Urothelium cell line (cell line): Measurements from ENCODE around the gene ADGRV1.
A peak's percentile ranks its signal among the peaks of the same experiment; 100 is the strongest.
"Not testable (repeated sequence)": the region's sequence is repeated elsewhere in the genome, so short reads cannot be mapped to it uniquely, and the experiment has no call there.

Experiments used
- DNase-seq: peaks from one replicate; pipeline ENCODE4 v3.0.0; 2011; ENCODE audit warnings: low spot score, mixed read lengths
- FAIRE-seq: peaks from 2 replicates; lab custom pipeline; 2011; peaks lifted over from hg19 to GRCh38; lab: Jason Lieb, UNC

The ADGRV1 gene

DNA sequence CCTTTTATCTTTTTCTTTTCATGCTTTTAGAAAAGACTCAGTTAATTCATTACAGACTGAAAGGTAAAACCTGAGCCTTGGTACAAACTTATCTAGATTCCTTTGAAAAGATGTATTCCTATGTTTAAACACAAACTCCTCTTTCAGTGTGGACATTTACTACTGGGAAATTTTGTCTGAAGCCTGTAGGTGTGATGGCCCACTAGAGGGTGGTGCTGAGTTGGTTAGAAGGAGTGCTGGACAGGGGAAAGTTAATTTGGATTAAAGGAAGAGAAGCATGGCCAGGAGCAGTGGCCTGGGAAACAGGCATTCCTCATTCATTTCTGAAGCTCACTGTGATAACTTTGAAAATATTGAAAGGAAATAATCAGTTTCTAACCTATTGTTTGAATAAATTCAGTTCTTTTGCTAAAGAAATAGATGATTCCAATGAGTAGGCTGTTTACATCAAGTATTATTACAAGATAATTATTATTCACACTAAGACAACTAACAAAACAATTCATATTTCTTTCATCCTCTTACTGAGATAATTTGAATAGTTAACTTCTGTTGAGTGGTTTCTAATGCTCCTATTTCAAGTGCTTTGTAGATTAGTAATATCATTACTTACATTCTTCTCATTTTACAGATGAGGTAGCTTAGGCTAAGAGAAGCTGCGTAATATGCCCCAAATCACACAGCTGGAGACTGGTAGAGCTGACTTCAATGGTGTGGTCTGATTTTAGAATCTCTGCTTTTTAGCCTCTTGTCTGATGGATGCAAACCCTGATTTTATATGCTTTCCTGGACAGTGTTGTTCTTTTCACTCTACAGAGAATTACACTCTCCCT lies 150.9 kb downstream of the ADGRV1 start:
- no peak for FAIRE-seq
- DNase-seq: peak; percentile 49

DNA sequence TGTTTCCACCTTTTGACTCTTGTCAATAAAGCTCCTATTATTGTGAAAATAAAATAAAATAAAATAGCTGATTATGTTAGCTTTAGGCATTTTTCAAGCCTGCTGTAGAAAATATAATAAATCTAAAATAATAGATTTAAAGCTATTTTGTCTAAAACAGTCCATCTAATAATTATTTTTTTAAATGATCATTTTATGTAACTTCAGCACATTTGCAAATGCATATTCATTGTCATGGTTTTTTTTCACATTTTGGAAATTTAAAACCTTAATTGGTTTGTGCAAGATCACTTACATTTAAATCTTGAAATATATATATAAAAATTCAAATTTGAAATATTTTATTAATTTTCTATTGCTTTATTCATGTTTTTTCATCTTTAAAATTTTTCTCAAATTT lies 159.8 kb downstream of the ADGRV1 start:
- FAIRE-seq: no peak
- DNase-seq: no peak

DNA sequence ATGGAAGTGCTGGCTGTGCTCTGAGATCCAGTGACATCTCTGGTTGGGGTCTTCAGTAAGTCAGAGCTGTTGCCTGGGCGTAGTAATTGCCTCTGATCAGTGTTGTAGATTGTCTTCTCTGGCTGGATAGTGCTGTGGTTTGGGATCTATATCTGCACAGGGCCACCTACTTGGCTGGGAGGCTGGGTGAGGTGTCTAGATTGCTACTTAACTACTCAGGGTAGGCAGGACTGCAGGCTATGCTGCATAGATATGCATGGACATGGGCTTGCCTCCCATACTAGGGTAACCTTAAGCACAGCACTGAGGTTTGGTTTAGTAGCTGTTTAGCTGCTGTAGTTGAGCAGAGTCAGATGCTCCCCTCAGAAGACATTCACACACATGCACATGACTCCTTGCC lies 181.0 kb downstream of the ADGRV1 start:
- DNase-seq: no peak
- no peak for FAIRE-seq

DNA sequence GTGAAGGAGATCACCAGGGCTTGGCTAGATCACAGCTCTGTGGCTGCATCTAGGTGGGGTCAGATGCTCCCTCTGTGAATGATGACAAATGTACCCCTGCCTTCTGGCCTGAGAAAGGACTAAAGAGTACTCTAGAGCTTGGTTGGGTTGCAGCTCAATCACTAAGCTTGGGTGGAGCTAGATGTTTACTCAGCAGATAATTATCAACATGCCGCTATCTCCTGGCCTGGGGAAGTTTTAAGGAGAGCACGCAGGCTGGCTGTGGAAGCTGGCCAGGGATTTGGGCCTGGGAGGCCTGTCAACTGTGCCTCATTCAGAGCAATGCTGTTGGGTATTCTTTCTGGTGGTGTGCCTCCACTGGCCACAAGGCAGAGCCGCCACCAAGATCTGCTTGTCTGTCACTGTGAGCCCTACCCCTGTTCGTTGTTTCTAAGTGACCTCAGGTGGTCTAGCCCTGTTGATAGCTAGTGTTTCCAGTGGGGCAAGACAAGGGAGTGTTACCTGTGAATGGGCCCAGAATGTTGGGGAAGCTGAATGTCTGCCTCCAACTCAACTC lies 181.7 kb downstream of the ADGRV1 start:
- DNase-seq: no peak
- FAIRE-seq: no peak

DNA sequence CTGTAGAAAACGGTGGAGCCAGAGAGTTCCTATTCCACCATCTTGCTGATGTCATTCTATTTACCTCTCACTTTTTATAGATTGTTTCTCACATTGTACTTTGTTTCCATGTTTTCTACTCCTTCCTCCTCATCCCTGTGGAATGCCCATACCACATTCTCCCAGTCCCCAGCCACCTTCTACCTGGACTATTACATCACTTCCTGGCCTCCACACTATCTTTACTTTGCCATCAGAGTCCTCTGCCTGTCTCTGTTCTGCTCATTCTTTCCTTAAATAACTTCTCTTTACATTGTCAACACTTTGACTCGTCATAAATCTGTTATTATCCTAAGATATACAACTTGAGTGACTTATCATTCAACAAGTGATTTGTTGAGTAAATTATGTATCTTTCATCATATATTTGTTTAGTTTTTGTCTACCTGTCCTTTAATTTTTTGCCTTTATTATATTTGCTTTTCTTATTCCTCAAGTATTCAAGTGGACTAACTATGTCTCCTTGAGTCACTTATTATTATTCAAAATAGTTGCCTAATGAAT lies 182.5 kb downstream of the ADGRV1 start:
- FAIRE-seq (no peak), DNase-seq (no peak)

DNA sequence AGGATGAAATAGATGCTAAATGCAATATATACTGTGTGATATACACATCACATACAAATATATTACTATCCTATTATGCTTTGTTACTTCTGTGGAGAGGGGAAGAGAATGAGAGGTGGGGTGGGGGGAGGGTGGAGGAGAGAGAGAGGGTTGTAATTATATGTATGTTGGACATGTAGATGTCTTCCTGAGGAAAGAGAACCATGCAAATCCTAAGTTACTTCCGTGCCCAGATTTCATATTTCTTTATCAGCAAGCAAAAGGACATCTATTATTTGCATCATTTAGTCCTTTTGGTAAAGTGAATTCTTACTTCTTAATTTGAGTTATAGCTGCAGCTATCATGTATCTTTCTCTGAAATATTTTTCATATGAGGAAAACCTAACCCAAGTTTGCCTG lies 187.5 kb downstream of the ADGRV1 start:
- no peak for FAIRE-seq

DNA sequence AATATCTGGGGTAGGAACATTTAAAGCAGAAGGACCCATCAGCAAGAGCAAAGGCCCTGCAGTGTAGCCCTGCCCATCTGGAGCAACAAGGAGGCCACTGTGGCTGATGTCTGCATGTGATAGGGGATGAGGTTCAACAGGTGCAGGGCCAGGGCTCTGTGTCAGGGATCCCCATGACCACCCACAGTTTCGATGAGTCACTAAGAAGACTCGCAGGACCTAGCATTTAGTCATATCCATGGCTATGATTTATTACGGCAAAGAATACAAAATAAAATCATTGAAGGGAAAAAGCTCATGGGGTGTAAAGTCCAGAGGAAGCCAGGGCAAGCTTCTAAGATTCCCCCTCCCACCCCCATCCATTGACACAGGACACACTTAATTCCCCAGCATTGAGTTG lies 188.6 kb downstream of the ADGRV1 start:
- FAIRE-seq: peak; percentile 37
- peak; percentile 70 for DNase-seq

More for the DNA sequence above, 187.5 kb downstream of the ADGRV1 start:
- no peak for DNase-seq

DNA sequence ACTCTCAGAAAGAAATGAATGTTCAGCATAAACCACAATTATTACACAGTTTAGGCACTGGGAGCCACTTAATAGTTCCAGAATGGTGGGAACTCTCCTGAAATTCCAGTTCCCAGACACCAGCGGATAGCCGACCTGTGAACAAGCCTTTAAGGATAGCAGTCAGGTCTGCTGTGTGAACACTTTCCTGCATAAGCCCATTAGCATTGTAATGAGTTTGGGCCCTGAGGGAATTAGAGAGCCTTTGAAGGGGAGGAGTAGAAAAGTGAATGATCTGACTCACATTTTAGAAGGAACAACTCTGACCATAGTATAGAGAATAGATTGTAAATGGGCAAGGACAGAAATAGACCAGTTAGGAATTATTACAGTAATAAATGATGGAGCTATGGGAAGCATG lies 189.1 kb downstream of the ADGRV1 start:
- DNase-seq: no peak
- no peak for FAIRE-seq

DNA sequence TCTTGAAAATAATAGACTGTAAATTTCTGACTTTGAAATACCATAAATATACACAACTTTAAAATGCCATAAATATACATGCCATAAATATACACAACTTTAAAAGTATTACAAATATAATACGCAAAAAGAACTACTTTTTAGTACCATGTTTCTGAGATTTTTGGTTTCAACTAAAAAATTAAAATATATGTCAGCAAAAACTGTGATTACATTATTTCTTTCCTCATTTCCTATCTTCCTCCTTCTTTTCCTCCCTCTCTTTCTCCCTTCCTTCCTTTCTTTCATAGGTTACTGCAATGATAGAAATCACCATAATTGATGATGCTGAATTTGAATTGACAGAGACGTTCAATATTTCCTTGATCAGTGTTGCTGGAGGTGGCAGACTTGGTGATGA lies 200.5 kb downstream of the ADGRV1 start:
- FAIRE-seq (no peak), DNase-seq (no peak)

DNA sequence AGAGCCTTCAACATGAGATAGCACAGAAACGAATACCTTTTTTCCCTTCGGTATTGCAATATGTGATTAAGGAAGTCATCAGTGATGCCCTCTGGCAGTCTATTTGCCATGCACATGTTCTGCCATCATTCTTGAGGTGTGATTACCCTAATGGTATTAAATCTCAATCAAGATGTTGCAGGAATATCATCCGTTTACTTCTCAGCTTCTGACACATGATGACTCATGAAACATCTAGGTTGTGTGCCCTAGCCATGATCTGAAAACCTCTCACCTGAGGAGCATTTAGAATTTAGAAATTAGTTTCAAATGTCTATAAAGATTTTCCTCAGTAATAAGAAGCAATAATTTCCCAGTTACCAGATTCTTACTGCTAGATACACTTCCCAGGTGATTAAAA lies 209.1 kb downstream of the ADGRV1 start:
- no peak for FAIRE-seq
- DNase-seq: no peak

DNA sequence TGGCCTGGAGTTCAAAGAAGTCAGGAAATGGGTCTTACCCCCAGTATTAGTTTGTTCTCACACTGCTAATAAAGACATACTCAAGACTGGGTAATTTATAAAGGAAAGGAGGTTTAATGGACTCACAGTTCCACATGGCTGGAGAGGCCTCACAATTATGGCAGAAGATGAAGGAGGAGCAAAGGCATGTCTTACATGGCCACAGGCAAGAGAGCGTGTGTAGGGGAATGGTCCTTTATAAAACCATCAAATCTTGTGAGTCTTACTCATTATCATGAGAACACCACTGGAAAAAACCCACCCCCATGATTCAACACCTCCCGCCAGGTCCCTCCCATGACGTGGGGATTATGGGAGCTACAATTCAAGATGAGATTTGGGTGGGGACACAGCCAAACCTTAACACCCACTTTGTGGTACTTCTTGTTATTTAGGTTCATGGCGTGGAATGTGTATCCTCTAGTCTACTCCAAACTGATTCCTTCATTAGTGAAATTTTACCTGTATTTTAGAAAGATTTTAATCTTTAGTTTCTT lies 211.5 kb downstream of the ADGRV1 start:
- FAIRE-seq, DNase-seq: not testable (repeated sequence)

DNA sequence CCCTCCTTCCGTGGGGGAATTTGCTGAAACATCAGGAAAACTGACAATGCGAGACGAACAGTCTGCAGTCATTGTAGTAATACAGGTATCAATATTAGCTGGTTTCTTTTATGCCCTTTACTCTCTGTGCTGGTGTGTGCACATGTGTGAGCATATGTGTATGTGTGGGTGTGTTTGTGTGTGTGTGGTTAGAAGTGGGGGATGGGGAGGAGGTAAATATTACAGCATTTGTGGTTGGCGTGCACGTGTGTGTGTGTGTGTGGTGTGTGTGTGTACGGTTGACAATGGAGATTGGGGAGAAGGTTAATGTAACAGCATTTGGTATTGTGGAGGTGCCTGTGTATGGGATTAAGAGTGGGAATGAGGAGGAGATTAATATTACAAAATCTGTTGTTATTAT lies 219.4 kb downstream of the ADGRV1 start:
- FAIRE-seq: no peak
- DNase-seq: no peak

DNA sequence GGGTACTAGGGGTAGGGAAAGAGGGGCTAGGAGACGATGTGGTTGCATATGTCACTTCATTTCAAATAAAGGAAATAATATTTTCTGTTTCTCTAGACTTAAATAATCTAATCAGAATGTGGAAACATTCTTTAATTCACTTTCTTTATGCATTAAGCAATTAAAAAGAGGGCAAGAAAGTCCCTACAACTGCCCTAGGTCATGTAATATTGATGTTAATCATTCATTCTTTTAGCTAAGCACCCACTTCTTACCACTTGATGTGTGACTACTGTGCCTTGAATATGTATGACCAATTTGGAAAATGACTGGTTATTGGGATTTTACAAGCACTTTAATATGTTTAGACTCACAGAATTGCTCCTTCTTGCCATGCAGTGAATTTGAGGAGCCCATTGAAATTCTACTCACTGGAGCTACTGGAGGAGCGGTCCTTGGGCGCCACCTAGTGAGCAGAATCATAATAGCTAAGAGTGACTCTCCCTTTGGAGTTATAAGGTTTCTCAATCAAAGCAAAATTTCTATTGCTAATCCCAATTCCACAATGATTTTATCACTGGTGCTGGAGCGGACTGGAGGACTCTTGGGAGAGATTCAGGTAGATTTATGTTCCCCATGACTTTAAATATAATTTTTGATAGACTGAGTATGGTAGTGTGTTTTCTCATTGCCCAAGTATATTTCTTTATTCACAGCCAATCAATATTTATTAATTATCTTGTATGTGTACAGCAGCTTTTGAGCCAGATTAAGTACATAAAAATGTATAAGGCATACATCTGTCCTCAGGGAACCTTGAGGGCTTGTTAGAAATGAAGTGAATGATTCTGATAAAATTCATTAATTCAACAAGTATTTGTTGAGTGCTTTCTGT lies 225.1 kb downstream of the ADGRV1 start:
- DNase-seq (peak; percentile 41), FAIRE-seq (no peak)

DNA sequence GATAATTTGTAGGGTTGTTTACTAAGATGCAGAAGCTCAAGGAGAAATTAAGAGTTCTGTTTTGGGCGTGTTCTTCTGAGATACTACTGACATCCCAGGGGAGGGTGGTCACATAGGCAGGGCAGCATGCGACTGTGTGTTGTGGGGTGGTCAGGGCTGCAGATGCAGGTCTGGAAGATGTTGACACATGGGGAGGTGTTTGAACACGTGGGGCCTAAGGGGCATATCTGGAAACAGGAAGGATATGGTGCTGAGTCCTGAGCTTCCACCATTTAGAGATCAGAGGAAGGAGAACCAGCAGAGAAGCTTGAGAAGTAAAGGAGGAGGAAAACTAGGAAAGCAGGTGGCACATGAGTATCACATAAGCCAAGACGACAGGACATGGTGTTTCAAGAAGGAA lies 228.2 kb downstream of the ADGRV1 start:
- DNase-seq: no peak
- FAIRE-seq: no peak

DNA sequence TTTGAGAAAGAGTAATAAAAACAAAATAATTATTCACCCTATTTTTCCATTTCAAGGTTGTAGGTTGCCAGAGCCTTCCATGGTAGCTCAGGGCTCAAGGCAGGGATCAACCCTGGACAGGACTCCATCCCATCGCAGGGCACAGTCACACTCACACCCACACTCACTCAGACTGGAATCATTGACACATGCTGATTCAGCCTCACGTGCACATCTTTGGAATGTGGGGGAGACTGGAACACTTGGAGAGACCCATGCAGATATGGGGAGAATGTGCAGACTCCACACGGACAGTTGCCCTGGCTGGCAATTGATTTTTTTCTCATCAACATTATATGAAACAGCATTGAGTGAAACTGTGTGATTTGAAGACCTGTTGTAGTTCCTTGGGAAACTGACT lies 234.1 kb downstream of the ADGRV1 start:
- no peak for FAIRE-seq

DNA sequence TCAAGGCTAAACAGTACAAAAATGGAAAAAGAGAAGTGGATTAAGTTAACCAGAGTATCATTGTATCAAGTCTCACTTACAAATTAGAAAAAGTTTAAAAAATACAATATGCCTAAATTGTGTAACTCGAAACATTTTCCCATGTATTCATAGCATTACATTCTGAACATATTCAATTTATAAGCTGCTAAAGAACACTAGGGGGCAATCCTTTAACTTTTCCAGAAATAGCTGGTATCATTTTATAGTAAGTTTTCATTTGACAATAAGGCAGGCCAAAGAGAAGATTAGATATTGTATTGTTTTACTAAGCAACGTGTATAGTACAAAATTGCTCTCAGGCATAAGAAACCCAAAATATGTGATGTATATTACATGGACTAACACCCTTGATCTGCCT lies 234.6 kb downstream of the ADGRV1 start:
- no peak for DNase-seq
- no peak for FAIRE-seq

More for the DNA sequence above, 234.1 kb downstream of the ADGRV1 start:
- peak; percentile 10 for DNase-seq

DNA sequence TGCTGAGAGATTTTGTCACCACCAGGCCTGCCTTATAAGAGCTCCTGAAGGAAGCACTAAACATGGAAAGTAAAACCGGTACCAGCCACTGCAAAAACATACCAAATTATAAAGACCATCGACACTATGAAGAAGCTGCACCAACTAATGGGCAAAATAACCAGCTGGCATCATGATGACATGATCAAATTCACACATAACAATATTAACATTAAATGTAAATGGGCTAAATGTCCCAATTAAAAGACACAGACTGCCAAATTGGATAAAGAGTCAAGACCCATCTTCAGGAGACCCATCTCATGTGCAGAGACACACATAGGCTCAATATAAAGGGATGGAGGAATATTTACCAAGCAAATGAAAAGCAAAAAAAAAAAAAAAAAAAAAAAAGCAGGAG lies 238.3 kb downstream of the ADGRV1 start:
- FAIRE-seq, DNase-seq: not testable (repeated sequence)

DNA sequence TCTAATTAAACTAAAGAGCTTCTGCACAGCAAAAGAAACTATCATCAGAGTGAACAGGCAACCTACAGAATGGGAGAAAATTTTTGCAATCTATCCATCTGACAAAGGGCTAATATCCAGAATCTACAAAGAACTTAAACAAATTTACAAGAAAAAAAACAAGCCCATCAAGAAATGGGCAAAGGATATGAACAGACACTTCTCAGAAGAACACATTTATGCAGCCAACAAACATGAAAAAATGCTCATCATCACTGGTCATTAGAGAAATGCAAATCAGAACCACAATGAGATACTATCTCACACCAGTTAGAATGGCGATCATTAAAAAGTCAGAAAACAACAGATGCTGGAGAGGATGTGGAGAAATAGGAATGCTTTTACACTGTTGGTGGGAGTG lies 241.5 kb downstream of the ADGRV1 start:
- FAIRE-seq, DNase-seq: not testable (repeated sequence)

DNA sequence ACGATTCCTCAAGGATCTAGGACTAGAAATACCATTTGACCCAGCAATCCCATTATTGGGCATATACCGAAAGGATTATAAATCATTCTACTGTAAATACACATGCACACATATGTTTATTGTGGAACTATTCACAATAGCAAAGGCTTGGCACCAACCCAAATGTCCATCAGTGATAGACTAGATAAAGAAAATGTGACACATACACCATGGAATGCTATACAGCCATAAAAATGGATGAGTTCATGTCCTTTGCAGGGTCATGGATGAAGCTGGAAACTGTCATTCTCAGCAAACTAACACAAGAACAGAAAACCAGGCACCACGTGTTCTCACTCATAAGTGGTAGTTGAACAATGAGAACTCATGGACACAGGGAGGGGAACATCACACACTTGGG lies 241.9 kb downstream of the ADGRV1 start:
- DNase-seq, FAIRE-seq: not testable (repeated sequence)

DNA sequence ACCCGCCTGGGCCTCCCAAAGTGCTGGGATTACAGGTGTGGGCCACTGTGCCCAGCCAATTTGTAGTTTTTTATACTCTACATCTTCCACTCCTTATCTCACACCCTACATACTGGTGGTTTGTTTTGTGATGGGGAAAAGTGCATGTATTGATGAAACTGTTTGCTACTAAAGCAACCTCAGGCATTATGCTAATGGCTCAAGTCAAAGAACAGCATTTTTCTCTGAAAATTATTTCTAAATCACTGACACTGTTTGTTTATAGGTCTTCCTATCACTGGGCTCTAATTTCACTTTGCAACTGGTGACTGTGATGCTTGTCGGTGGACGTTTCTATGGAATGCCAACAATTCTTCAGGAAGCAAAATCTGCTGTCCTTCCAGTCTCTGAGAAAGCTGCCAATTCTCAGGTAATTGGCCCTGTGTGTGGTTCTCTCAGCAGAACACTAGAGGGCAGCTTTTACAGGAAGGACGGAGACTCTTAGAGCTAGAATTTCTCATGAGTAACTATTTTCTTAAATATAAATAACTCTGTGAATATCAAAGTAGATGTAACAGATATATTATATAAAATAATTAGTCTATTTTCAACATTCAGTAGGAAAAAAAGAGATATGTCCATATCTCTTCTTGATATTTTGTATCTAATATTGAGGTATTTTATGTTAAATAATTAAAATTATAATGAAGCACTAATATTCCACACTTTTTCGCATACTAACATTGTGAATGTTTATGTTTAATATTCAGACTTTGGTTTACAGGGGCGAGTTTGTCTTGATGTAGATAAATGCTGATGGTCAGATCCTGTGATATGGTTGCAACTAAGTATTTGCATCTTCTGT lies 244.1 kb downstream of the ADGRV1 start:
- DNase-seq: peak; percentile 61
- FAIRE-seq: no peak
